Thoracic aorta (tissue), 2 donors: ENCODE results near the gene PRPSAP2. TPM values are rescaled to one million over a fixed set of nuclear protein-coding genes. Genes with fewer than 3 reads are reported as not detected.

ENCODE experiments used
- ATAC-seq: fragments of 150-250 bp; one replicate; pipeline ENCODE4 v1.8.0; 2017; ENCODE audit warnings: low read depth; ENCODE audit not compliant: insufficient number of reproducible peaks, low FRiP score
- DNase-seq: peaks from one replicate; pipeline ENCODE4 v3.0.0-alpha.2; 2020; ENCODE audit warnings: low spot score
- H3K27ac ChIP-seq, 2 donors: fragments of 200-600 bp; sonication (generic); 1 replicate in 1 of 2; 2 replicates in 1 of 2; pipeline ENCODE4 v1.5.1; 2016; ENCODE audit warnings: mild to moderate bottlenecking in 2 of 2, moderate library complexity in 2 of 2
- H3K27me3 ChIP-seq: fragments of 200-600 bp; sonication (generic); replicated peaks from 2 replicates; pipeline ENCODE4 v1.6.0; 2016; ENCODE audit warnings: mild to moderate bottlenecking; ENCODE audit not compliant: insufficient read depth
- H3K36me3 ChIP-seq: fragments of 200-600 bp; sonication (generic); one replicate; pipeline ENCODE4 v1.5.1; 2016
- H3K4me1 ChIP-seq, 2 donors: fragments of 200-600 bp; sonication (generic); 1 replicate in 1 of 2; 2 replicates in 1 of 2; pipeline versions ENCODE4 v1.5.1 to v1.6.0; 2016; ENCODE audit warnings: low read depth in 2 of 2, mild to moderate bottlenecking in 1 of 2; ENCODE audit not compliant: control insufficient read depth in 1 of 2
- H3K4me3 ChIP-seq: fragments of 200-600 bp; sonication (generic); 2 replicates; pipeline ENCODE4 v1.5.1; 2016; ENCODE audit warnings: mild to moderate bottlenecking
- H3K9me3 ChIP-seq: fragments of 200-600 bp; sonication (generic); 2 replicates; pipeline ENCODE4 v1.5.1; 2016
- total RNA-seq, 2 donors: library from RNA; depleted of rRNA; stranded (reverse); fragments of >200 nt; gene quantifications; one replicate each; pipeline versions ENCODE4 v1.1.0 to v1.2.3, GENCODE V29; 2016
- TF ChIP-seq, protein P1 (sequence below): fragments of 200-600 bp; sonication (generic); IDR thresholded peaks from one replicate; pipeline ENCODE4 v1.5.1; 2019; ENCODE audit warnings: antibody characterized with exemption

Gene PRPSAP2
- total RNA-seq, 2 donors from 2014 or later: 21.3 to 26.9 TPM

DNA sequence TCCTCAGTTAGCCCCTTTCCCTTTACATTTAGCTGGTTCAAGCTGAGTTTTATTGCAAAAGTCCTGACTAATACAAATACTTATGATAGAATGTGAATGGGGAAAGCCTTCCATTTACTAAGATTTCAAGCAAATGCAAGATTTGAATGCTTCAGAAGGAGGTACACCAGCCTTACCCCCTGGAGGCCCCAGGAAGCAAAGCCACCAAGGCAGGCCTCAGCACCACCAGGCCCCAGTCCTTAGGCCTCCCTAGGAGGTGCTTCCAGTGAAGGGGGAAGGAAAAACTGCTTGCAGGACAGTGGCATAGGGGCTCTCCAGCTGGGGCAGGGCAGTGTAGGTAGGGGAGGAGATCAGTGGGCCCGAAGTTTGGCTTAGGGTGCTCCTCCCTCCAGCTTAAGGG is 7.3 kb upstream of the PRPSAP2 start:
- H3K9me3 ChIP-seq: no peaks in the 10 kb centered on the region
- TF ChIP-seq, protein P1, sequence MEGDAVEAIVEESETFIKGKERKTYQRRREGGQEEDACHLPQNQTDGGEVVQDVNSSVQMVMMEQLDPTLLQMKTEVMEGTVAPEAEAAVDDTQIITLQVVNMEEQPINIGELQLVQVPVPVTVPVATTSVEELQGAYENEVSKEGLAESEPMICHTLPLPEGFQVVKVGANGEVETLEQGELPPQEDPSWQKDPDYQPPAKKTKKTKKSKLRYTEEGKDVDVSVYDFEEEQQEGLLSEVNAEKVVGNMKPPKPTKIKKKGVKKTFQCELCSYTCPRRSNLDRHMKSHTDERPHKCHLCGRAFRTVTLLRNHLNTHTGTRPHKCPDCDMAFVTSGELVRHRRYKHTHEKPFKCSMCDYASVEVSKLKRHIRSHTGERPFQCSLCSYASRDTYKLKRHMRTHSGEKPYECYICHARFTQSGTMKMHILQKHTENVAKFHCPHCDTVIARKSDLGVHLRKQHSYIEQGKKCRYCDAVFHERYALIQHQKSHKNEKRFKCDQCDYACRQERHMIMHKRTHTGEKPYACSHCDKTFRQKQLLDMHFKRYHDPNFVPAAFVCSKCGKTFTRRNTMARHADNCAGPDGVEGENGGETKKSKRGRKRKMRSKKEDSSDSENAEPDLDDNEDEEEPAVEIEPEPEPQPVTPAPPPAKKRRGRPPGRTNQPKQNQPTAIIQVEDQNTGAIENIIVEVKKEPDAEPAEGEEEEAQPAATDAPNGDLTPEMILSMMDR: no peak
- no peaks in the 10 kb centered on the region for H3K36me3 ChIP-seq
- no peak for DNase-seq
- H3K4me3 ChIP-seq: no peak overlapping the region
- ATAC-seq: no peak
- H3K27me3 ChIP-seq: no peaks in the 10 kb centered on the region
- H3K4me1 ChIP-seq: peaks cover 5 to 6% of the 10 kb centered on the region in 2 donors
- no peak overlapping the region for H3K27ac ChIP-seq

DNA sequence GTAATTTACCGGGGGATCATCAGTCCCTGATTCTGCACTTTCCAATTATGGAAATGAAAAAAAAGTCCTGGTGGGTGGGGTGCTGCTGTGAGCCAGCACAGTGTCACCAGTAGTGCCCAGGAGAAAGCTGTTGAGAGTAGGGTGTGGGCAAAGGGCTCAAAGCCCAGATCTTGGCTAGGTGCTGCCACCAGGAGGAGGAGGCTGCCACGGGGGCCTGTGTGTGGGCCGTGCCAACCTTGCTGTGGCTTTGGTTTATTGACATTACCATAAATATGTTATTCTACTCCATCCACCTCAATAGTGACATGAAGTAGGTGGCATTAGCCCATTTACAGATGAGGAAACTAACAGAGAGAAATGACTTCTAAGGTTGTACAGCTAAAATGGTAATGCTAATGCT is 6.7 kb upstream of the PRPSAP2 start:
- Histone ChIP-seq H3K4me1 (peaks cover 5 to 6% of the 10 kb centered on the region in 2 donors), H3K27me3 (no peaks in the 10 kb centered on the region), H3K36me3 (no peaks in the 10 kb centered on the region), H3K4me3 (no peak overlapping the region), H3K27ac (no peak overlapping the region), H3K9me3 (no peaks in the 10 kb centered on the region)
- TF ChIP-seq, protein P1: no peak
- ATAC-seq (no peak), DNase-seq (no peak)

DNA sequence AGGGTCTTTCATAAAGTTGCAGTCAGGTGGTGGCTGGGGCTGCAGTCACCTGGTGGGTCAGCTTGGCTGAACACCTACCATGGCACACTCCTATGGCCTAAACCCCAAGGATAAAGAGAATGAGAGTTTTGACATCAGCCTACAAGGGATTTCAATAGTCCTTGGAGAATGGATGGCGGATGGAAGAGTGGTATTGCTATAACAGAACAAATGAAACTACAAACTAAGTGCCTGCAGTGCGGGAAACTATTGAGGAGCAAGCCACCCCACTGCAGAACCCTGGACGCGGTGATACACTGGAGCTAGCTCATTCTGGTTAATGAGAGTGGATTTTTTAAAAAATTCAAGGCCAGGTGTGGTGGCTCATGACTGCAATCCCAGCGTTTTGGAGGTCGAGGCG is 3.0 kb upstream of the PRPSAP2 start:
- Histone ChIP-seq H3K27ac (no peak overlapping the region), H3K36me3 (no peaks in the 10 kb centered on the region), H3K9me3 (no peaks in the 10 kb centered on the region), H3K4me3 (no peak overlapping the region), H3K4me1 (peaks cover 18 to 28% of the 10 kb centered on the region in 2 donors), H3K27me3 (no peaks in the 10 kb centered on the region)
- TF ChIP-seq, protein P1: no peak
- ATAC-seq (no peak), DNase-seq (no peak)

DNA sequence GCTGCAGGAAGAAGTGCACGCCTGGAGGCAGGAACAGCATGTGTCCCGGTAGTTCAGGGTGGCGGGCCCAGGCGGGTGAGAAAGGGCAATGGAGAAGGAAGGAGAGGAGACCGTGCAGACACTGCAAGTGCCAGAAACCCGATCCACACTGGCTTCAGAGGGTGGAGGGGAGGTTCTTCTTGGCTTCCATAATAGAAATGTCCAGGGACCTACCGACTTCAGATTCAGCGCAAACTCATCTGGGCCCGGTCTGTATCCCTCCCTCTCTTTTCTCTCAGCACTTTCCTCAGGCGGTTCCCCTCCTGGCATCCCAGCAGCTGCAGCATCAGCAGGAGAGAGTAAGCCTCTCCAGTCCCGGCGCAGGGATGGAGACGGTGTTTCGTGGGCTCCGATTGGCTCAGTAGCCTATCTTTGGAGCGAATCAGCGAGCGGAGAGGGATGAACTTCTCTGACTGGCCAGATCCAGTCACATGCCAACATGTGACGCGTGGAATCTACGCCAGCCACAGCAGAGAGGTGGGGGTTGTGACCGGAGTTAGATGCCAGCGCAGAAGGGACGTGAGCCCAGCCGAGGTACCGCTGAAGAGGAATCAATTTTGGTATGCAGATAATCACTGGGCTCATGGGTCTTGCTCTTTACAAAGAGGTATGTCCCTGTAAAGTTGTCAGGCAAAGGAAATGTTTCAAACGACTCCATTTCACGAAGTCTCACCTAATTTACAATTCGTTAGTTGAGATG is 1.9 kb upstream of the PRPSAP2 start:
- peak overlapping the region; percentile 72 to 84 for H3K27ac ChIP-seq
- peak overlapping the region; percentile 76 for H3K4me3 ChIP-seq
- H3K9me3 ChIP-seq: no peaks in the 10 kb centered on the region
- peak; percentile 97 for ATAC-seq
- TF ChIP-seq, protein P1: no peak
- no peaks in the 10 kb centered on the region for H3K36me3 ChIP-seq
- peaks cover 18 to 28% of the 10 kb centered on the region in 2 donors for H3K4me1 ChIP-seq
- H3K27me3 ChIP-seq: no peaks in the 10 kb centered on the region
- peak; percentile 87 for DNase-seq

DNA sequence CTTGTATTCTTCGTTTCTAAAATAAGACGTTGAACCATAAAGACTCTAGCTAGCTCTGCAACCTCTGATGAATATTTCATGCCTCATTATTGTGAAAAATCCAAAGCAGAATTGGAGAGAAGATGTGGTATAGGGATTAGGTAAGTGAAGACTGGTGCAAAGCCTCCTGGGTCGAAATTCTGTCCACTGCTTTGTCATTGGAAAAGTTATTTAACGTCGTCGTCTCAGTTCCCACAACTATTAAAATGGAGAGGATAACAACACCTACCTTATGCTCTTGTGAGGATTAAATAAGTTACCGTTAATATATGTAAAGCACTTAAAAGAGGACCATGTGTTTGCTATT is 1.4 kb upstream of the PRPSAP2 start:
- H3K27ac ChIP-seq: peak overlapping the region; percentile 72 to 84
- peaks cover 18 to 28% of the 10 kb centered on the region in 2 donors for H3K4me1 ChIP-seq
- ATAC-seq (no peak), DNase-seq (no peak)
- H3K4me3 ChIP-seq: peak overlapping the region; percentile 76
- TF ChIP-seq, protein P1: no peak
- H3K9me3 ChIP-seq: no peaks in the 10 kb centered on the region
- H3K27me3 ChIP-seq: no peaks in the 10 kb centered on the region
- no peaks in the 10 kb centered on the region for H3K36me3 ChIP-seq
